ENCODE measurements around the gene STK35. TPM values are rescaled to one million over a fixed set of nuclear protein-coding genes. Genes with fewer than 3 reads are reported as not detected.

STK35 gene
- total RNA-seq, 2 donors from 2014 or later: 25.8 to 26.7 TPM

DNA sequence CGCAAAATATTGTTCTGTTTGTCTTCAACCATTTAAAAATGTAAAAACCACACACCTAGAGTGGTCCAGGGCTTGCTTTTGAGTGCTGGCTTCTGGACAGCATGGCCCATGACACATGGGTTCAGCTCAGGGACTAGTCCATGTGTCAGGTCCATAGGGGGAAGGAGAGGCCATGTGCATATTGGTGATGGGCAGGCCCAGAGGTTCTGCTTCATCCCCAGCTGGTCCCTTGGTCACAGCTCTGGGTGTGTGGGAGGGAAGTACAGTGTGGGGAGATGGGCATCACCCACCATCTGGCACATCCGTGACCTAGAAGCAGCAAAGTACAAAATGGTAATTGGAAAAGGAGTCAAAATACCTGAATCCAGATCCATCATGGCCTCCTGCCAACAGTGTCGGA, 50.7 kb downstream of the STK35 start:
- Histone ChIP-seq H3K4me3 (no peak overlapping the region), H3K9me3 (no peaks in the 10 kb centered on the region), H3K9ac (ENCODE audit: low read depth in 2 of 2, low read length in 2 of 2) (no peak overlapping the region), H3K4me1 (no peaks in the 10 kb centered on the region), H3K27ac (no peak overlapping the region), H3K36me3 (no peaks in the 10 kb centered on the region), H3K27me3 (no peaks in the 10 kb centered on the region)
- intact Hi-C loops (cut with DNase I): no loop called here
- TF ChIP-seq, protein P1, sequence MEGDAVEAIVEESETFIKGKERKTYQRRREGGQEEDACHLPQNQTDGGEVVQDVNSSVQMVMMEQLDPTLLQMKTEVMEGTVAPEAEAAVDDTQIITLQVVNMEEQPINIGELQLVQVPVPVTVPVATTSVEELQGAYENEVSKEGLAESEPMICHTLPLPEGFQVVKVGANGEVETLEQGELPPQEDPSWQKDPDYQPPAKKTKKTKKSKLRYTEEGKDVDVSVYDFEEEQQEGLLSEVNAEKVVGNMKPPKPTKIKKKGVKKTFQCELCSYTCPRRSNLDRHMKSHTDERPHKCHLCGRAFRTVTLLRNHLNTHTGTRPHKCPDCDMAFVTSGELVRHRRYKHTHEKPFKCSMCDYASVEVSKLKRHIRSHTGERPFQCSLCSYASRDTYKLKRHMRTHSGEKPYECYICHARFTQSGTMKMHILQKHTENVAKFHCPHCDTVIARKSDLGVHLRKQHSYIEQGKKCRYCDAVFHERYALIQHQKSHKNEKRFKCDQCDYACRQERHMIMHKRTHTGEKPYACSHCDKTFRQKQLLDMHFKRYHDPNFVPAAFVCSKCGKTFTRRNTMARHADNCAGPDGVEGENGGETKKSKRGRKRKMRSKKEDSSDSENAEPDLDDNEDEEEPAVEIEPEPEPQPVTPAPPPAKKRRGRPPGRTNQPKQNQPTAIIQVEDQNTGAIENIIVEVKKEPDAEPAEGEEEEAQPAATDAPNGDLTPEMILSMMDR (IDR thresholded peaks at IDR 0.05): no peak
- no peak for DNase-seq

DNA sequence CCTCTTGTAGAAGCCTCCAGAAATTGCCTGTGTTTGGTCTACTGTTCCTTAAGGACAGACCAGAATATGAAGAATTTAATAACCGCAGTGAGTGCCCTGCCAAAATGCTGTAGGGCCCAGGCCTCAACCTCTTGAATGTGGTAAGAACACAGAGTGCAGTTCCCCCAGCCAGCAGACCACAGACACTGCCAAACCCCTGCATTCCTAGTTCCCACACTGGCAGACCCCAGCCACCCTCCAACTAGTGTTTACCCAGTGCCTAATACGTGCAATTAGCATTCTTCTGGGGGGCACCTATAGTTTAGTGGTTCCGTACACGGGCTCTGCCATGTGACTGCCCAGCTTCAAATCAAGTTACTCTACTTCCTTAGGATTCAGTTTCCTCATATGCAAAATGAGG, 51.7 kb downstream of the STK35 start:
- intact Hi-C loops (cut with DNase I): no loop called here
- DNase-seq: no peak

DNA sequence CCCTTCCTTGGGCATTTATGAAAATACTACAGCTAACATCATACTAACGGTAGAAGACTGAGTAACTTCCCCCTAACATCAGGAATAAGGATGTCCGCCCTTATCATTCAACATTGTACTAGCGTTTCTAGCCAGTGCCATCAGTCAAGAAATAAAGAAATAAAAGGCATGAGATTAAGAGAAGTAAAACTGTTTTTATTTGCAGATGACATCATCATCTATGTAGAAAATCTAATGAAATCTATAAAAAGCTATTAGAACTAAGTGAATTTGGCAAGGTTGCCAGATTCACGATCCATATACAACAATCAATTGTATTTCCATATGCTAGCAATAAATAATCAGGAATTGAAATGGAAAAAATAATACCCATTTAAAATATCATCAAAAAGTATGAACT, 54.6 kb downstream of the STK35 start:
- no peaks in the 10 kb centered on the region for H3K9me3 ChIP-seq
- intact Hi-C loops (cut with DNase I): no loop called here
- no peaks in the 10 kb centered on the region for H3K4me1 ChIP-seq
- DNase-seq: no peak
- H3K27me3 ChIP-seq: no peaks in the 10 kb centered on the region
- TF ChIP-seq, protein P1 (IDR thresholded peaks at IDR 0.05): no peak
- H3K4me3 ChIP-seq: no peak overlapping the region
- H3K9ac ChIP-seq (ENCODE audit: low read depth in 2 of 2, low read length in 2 of 2): no peak overlapping the region
- H3K27ac ChIP-seq: no peak overlapping the region
- H3K36me3 ChIP-seq: no peaks in the 10 kb centered on the region

More for the DNA sequence above, 51.7 kb downstream of the STK35 start:
- H3K36me3 ChIP-seq: no peaks in the 10 kb centered on the region
- no peaks in the 10 kb centered on the region for H3K4me1 ChIP-seq
- H3K4me3 ChIP-seq: no peak overlapping the region
- TF ChIP-seq, protein P1 (IDR thresholded peaks at IDR 0.05): no peak
- no peaks in the 10 kb centered on the region for H3K9me3 ChIP-seq
- no peaks in the 10 kb centered on the region for H3K27me3 ChIP-seq
- no peak overlapping the region for H3K27ac ChIP-seq
- no peak overlapping the region for H3K9ac ChIP-seq (ENCODE audit: low read depth in 2 of 2, low read length in 2 of 2)

DNA sequence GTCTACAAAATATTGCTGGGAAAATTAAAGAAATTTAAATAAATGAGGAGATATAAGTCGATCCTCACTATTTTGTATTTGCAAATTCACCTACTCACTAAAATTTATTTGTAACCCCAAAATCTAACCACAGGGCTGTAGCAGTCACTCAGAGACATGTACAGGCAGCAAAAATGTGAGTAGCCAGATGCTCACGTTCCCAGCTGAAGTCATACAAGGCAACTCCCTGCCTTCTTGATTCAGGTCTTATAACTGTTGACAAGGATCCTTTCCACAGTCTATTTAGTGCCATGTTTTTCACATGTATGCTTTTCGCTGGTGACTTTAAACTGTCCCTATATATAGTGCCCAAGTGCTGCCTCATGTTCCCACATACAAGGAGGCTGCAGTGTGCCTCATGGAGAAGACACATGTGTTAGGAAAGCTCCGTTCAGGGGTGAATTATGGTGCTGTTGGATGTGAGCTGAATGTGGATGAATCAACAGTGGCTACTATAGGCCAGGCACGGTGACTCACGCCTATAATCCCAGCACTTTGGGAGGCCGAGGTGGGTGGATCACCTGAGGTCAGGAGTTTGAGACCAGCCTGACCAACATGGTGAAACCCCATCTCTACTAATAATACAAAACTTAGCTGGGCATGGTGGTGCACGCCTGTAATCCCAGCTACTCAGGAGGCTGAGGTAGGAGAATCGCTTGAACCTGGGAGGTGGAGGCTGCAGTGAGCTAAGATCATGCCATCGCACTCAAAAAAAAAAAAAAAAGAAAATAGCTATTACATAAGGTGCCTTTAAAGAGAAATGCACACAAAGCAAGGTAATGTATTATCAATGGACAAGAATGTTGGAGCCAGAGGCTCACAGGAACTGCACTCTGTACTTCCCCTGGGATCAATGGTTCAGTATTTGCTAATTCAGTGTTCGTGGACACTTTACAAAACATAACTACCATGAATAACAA, 55.3 kb downstream of the STK35 start:
- no peaks in the 10 kb centered on the region for H3K36me3 ChIP-seq
- no peak overlapping the region for H3K9ac ChIP-seq (ENCODE audit: low read depth in 2 of 2, low read length in 2 of 2)
- no peaks in the 10 kb centered on the region for H3K27me3 ChIP-seq
- H3K27ac ChIP-seq: no peak overlapping the region
- no peak overlapping the region for H3K4me3 ChIP-seq
- H3K4me1 ChIP-seq: no peaks in the 10 kb centered on the region
- DNase-seq: no peak
- H3K9me3 ChIP-seq: no peaks in the 10 kb centered on the region
- intact Hi-C loops (cut with DNase I): no loop called here
- TF ChIP-seq, protein P1 (IDR thresholded peaks at IDR 0.05): no peak

DNA sequence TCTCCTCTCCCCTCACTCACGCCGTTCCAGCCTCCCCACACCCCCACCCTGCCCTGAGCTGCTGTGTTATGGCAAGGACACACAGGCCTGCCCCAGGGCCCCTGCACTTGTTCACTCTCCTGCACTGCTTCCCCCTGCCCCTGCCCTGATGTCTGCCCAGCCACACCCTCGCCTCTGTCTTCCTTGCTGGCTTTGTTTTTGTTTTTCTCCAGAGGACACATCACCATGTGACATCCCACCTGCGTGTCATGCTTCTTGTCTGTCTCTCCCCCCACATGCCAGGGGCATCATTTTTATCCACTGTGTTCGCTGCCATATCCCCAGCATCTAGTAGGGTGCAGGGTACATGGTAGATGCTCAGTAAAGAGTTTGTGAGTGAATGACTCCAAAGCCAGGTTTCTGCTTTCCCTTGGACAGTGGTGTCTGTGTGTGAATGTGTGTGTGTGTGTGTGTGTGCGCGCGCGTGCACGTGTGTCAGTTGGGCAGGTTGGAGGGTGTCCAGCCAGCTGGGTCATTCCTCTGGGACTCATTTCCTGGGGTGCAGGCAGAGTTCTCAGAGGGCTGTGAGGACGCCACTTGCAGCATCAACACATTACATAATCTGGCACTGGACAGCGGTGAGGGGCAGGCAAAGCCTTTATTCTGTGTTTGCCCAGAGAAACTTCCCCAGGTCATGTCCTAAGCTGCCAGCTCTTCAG, 60.6 kb downstream of the STK35 start:
- no peak for DNase-seq
- Histone ChIP-seq H3K27ac (no peak overlapping the region), H3K9me3 (no peaks in the 10 kb centered on the region), H3K9ac (ENCODE audit: low read depth in 2 of 2, low read length in 2 of 2) (no peak overlapping the region), H3K36me3 (no peaks in the 10 kb centered on the region), H3K4me1 (no peaks in the 10 kb centered on the region), H3K4me3 (no peak overlapping the region), H3K27me3 (no peaks in the 10 kb centered on the region)
- TF ChIP-seq, protein P1 (IDR thresholded peaks at IDR 0.05): no peak
- intact Hi-C loops (cut with DNase I): no loop called here

All from colonic mucosa (tissue), 4 donors.